NCI-H1417 treated with DMSO at 0.1 percent for 48 hours (cell line): ENCODE data around the gene AOX1.
"Not testable (repeated sequence)": the region's sequence is repeated elsewhere in the genome, so short reads cannot be mapped to it uniquely, and the experiment has no call there.

ENCODE experiments used
- DNase-seq: peaks from one replicate; lab custom pipeline; 2025; lab: John Stamatoyannopoulos, UW

AOX1 gene

GRCh38 chr2:200585730-200586643 lies at the start of gene AOX1:
Gene AOX1 (plus strand): TSS chr2:200586014. CDS start chr2:200586109, 95 bp downstream.
- DNase-seq: no peak

DNA sequence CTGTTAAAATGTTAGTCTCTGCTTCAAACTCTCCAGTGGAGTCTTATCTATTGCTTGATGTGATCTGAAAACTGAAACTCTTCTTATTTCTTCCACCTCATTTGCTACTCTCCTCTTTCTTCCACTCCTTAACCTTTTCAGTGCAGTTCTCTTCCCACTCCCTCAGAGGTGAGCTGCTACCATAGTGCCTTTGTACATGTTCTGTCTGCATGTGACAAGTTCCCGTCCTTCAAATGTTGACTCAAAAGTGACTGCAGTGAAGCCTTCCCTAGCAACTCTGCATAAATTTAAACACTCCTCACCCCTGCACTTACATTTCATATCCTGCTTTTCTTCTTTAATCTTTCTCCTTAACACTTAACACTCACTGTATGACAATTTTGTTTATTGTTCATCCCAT lies 47.7 kb upstream of the AOX1 start:
- no peak for DNase-seq

- DNase-seq: no peak
These were observed 45.0 kb upstream of the AOX1 start for GRCh38 chr2:200540793-200541192.

DNA sequence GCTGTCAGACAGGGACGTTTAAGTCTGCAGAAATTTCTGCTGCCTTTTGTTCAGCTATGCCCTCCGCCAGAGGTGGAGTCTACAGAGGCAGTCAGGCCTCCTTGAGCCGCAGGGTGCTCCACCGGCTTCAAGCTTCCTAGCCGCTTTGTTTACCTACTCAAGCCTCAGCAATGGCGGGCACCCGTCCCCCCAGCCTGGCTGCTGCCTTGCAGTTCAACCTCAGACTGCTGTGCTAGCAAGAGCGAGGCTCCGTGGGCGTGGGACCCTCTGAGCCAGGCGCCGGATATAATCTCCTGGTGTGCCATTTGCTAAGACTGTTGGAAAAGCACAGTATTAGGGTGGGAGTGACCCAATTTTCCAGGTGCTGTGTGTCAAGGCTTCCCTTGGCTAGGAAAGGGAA lies 19.2 kb upstream of the AOX1 start:
- DNase-seq: not testable (repeated sequence)

DNA sequence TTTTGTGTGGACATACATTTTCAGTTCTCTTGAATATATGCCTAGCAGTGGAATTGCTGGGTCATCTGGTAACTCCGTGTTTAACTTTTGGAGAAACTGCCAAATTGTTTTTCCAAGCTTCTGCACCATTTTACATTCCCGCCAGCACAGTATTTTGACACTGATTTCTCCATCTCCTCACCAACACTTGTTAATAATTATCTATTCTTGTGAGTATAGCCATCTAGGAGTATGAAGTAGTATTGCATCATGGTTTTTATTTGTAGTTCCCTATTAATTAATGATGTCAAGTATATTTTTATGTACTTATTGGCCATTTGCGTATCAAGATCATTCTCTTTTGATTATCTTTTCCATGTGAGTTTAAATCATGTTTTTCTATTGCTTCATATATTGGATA lies 17.9 kb upstream of the AOX1 start:
- DNase-seq: no peak

DNA sequence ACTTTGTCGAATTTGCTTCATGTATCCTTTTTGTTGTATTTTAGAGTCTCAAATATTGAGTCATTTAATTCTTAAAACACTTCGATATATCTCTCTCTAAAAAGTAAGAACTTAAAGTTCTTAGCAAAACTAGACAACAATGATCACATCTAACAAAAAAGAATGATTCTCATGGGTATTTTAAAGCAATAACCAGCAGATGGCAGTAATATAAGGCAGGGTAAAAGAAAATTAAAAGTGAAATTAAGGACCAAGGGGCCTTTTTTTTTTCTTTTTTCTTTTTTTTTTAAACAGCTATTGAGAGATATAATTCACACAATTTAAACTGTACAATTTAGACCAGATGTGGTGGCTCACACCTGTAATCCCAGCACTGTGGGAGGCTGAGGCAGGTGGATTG lies 9.9 kb upstream of the AOX1 start:
- DNase-seq: no peak

DNA sequence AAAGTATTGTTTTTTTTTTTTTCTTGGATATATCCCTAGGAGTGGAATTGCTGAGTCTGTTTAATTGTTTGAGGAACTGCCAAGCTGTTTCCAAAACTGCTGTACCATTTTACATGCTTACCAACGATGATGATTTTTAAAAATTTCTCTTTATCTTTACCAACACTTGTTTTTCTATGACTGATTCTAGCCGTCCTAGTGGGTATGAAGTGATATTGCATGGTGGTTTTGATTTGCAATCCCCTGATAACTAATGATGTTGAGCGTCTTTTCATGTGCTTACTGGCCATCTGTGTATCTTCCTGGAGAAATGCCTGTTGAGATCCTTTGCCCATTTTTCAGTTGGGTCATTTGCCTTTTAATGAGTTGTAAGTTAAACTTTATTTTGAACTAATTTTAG lies 8.8 kb upstream of the AOX1 start:
- DNase-seq: no peak

- peak; percentile 19 for DNase-seq
These were observed 7.0 kb upstream of the AOX1 start for GRCh38 chr2:200578778-200579177.

DNA sequence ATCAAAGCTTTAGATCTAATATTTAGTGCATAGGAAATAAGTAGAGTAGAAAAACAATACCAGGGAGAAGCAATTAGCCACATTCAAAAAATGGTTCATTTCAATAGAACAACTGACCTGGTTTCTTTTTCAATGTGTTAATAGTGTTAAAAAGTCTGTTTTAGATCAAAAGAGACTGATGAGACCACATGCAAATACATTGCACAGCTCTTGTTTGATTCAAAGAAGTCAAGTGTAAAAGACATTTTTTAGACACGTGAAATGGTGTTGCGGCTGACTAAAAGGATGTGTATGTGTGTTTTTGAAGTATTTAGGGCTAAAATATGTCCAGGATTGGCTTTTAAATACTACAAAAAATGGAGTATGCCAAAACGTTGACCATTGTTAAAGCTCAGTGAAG lies 1.2 kb upstream of the AOX1 start:
- no peak for DNase-seq

DNA sequence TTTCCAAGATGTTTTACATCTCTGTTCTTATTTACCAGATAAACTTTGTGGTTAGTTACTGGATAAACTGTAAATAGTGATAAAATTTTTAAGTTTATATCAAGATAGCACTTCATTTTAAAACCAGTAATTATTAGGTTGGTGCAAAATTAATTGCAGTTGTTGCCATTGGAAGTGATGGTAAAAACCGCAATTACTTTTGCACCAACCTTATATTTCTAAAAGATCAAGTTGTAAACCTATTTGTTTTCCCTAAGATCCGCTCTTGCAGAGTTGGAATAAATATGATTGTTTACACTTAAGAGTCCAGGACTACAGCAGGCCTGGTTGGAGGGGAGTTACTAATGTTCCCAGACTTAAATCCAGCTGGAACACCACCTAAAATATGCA lies 479 bp upstream of the AOX1 start:
- DNase-seq: no peak

DNA sequence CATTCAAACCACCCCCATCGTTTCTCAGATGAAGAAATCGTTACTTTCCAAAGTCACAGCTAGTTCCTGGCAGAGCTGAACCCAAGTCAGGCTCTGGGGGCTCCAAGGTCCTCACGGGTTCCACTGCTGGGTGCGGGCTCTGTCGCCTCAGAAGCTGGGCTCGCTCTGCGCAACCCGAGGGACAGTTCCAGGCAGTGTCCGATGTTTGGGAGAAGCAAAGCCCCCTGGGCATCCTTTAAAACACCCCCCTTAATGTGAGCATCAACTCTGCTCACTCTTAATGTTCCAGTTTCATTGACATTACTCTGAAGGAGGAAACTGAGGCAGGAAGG lies 796 bp downstream of the AOX1 start:
- no peak for DNase-seq

- no peak for DNase-seq
These were observed 1.3 kb downstream of the AOX1 start for GRCh38 chr2:200587007-200587616.

DNA sequence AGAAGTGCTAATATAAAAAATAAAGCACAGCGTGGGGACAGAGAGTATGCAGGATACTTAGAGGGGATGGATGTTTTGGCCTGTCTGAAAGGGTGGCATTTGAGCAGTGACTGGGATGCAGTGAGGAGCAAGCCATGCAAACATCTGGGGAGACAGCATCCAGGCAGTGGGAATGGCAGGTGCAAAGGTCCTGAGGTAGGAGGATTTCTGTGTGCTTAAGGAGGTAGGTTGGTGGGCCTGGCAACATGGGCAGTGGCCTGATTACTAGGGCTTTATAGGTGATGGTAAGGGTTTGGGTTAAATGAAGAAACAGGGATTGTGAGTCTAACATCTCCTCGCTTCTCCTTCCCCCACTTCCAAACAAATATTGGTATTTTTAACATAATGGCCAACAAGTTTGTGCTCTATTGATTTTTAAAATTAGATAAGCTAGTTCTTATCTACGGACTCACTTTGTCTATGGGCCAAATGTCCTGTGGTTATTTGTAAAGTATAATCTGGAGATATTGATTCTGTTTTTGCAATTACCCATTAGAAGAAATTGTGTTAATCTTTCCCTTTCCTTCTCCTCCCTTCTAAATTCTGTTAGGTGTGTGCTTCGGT lies 2.4 kb downstream of the AOX1 start:
- no peak for DNase-seq

DNA sequence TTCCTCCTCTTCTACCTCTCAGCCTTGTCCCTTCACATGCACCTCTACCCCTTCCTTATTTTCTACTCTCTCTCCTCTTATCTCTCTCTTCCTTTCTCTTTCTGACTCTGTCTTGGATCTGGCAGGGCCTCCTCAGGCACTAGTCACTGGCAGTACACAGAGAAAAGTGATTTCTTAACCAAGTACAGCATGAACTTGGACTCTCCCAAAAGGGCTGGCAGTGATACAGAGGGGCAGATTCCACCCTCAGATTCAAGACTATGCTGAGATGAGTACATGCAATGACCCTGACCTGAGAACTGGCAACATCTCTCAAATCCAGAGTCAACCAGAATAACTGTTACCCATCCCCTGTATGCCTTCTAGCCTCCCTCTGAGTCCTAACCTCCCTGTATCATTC lies 4.3 kb downstream of the AOX1 start:
- DNase-seq: no peak

- no peak for DNase-seq
These were observed 5.5 kb downstream of the AOX1 start for GRCh38 chr2:200591308-200591707.

DNA sequence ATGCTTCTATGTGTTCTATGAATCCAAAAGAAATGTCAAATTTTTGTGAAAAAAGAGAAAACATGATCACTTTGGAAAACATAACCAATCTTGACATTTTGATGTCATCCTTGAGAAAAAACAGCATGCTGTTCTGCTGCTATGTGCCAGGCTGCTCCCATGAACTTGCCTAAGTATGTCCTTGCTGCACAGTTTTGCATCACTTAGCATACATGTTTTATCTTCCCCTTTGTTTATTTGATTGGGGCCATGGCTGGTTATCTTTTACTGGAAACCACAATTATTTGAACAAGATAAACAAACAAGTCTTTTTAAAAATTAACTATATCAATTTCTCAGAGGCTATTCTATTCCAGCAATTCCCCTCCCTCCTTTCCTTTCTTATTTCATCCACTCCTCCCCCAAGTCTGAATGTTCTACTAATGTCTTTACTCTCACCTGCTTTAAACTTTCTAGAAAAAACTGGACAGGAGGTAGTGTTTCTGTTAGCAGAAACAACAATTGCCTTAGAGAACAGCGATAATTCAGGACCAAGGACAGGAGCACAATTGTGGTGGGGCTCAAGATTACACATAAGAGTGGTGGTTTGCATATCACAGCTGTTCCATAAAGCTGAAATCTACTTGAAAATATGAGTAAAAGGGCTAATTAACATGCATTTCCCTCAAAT lies 6.7 kb downstream of the AOX1 start:
- DNase-seq: no peak

GRCh38 chr2:200593905-200594304 lies 8.1 kb downstream of the AOX1 start:
- DNase-seq: no peak

GRCh38 chr2:200595913-200596312 lies 10.1 kb downstream of the AOX1 start:
- DNase-seq: no peak

- no peak for DNase-seq
These were observed 11.2 kb downstream of the AOX1 start for GRCh38 chr2:200596774-200597570.

DNA sequence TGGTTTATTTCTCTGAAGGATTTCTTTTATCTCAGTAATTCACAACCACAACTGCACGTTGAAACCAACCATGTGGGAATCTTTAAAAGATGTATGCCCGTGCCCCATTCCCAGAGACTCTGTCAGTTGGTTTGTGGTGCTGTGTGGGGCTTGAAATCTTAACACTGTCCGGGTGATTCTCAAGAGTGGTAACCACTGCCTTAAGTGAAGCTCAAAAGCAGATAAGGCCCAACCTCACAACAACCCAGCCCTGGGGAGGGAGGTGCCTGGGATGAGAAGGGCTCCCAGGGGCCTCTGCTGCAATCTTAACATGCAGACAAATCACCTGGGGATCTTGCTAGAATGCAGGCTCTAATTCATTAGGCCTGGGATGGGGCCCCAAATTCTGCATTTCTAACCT lies 13.4 kb downstream of the AOX1 start:
- no peak for DNase-seq

GRCh38 chr2:200600549-200601225 lies 14.9 kb downstream of the AOX1 start:
- DNase-seq: peak; percentile 6
